Measurements from ENCODE around the gene AUH.

Gene AUH

GRCh38 chr9:91164724-91165520, 196.8 kb downstream of the AUH start:
- DNase-seq (ENCODE audit: low read depth): peak; percentile 83
